PFSK-1 (cell line): ENCODE data around the gene GALNTL6.

Experiments
- POLR2AphosphoS5 ChIP-seq: IDR thresholded peaks from 2 replicates; pipeline ENCODE4 v1.6.1; 2012; ENCODE audit warnings: low read depth, mild to moderate bottlenecking, control low read depth, low read length, moderate library complexity
- REST ChIP-seq, 2 experiments: IDR thresholded peaks; 2 replicates each; pipeline versions ENCODE4 v1.6.1 to v1.8.0; 2011 to 2012; ENCODE audit warnings: low read depth in 2 of 2, low read length in 2 of 2, control low read depth in 1 of 2, inconsistent platforms in 1 of 2, mild to moderate bottlenecking in 1 of 2, moderate library complexity in 1 of 2; ENCODE audit not compliant: insufficient read depth in 1 of 2
- SIN3A ChIP-seq: IDR thresholded peaks from 2 replicates; pipeline ENCODE4 v1.6.1; 2012; ENCODE audit warnings: mild to moderate bottlenecking, low read length, moderate library complexity, borderline replicate concordance; ENCODE audit not compliant: insufficient read depth
- TAF1 ChIP-seq: IDR thresholded peaks from 2 replicates; pipeline ENCODE4 v1.6.1; 2012; ENCODE audit warnings: low read length, control low read depth, borderline replicate concordance; ENCODE audit not compliant: insufficient read depth

GRCh38 chr4:172050911-172051310 lies 237.7 kb downstream of the GALNTL6 start:
- TF ChIP-seq TAF1 = no peak
- TF ChIP-seq POLR2AphosphoS5 = no peak
- no peak for TF ChIP-seq SIN3A
- TF ChIP-seq REST (IDR thresholded peaks at IDR 0.05; ENCODE audit: insufficient read depth in 1 of 2, low read depth in 2 of 2, low read length in 2 of 2) = no peak
